DND-41 (cell line): ENCODE data around the gene NDUFB11.

ENCODE experiments used
- ATAC-seq: fragments of 200-7000 bp; cut with Tn5 transposase; 3 replicates; pipeline ENCODE4 v1.9.1; 2021; ENCODE audit warnings: low read depth; ENCODE audit not compliant: insufficient read depth
- DNase-seq: peaks from one replicate; pipeline ENCODE4 v3.0.0-alpha.2; 2020
- H2AFZ ChIP-seq: 2 replicates; pipeline ENCODE4 v1.6.0; 2012; ENCODE audit warnings: low read depth, low read length
- H3K27ac ChIP-seq: 2 replicates; pipeline ENCODE4 v1.5.1; 2012; ENCODE audit warnings: low read length, inconsistent platforms
- H3K27me3 ChIP-seq: fragments of 200-600 bp; sonication (generic); 2 replicates; pipeline ENCODE4 v1.6.0; 2012; ENCODE audit warnings: low read length, mild to moderate bottlenecking, inconsistent platforms; ENCODE audit not compliant: insufficient read depth, poor library complexity
- H3K36me3 ChIP-seq: 2 replicates; pipeline ENCODE4 v1.5.1; 2012; ENCODE audit warnings: low read length, inconsistent platforms; ENCODE audit not compliant: insufficient read depth
- H3K4me1 ChIP-seq: 2 replicates; pipeline ENCODE4 v1.5.1; 2012; ENCODE audit warnings: mild to moderate bottlenecking, low read length; ENCODE audit not compliant: insufficient read depth
- H3K4me2 ChIP-seq: 2 replicates; pipeline ENCODE4 v1.6.0; 2012; ENCODE audit warnings: mild to moderate bottlenecking, moderate library complexity, low read length, inconsistent platforms; ENCODE audit not compliant: insufficient read depth
- H3K4me3 ChIP-seq, 2 experiments: fragments of 200-600 bp in 1 of 2; shearing (Covaris generic) in 1 of 2; 2 replicates each; pipeline ENCODE4 v1.5.1; 2012 to 2016; ENCODE audit warnings: inconsistent platforms in 2 of 2, low read length in 2 of 2, mild to moderate bottlenecking in 2 of 2, low read depth in 1 of 2, moderate library complexity in 1 of 2
- H3K79me2 ChIP-seq: 2 replicates; pipeline ENCODE4 v1.6.0; 2012; ENCODE audit warnings: low read length, inconsistent platforms; ENCODE audit not compliant: insufficient read depth
- H3K9ac ChIP-seq: 2 replicates; pipeline ENCODE4 v1.6.0; 2012; ENCODE audit warnings: low read depth, mild to moderate bottlenecking, inconsistent platforms, low read length, moderate library complexity
- H3K9me3 ChIP-seq: 2 replicates; pipeline ENCODE4 v1.5.1; 2012; ENCODE audit warnings: low read length, moderate library complexity, mild to moderate bottlenecking, inconsistent platforms; ENCODE audit not compliant: insufficient read depth, severe bottlenecking
- H4K20me1 ChIP-seq: 2 replicates; pipeline ENCODE4 v1.6.0; 2012; ENCODE audit warnings: low read length; ENCODE audit not compliant: insufficient read depth
- EZH2 ChIP-seq: IDR thresholded peaks from 3 replicates; pipeline ENCODE4 v1.6.1; 2012; ENCODE audit warnings: borderline replicate concordance, low read depth, mild to moderate bottlenecking, moderate library complexity, low read length, inconsistent platforms; ENCODE audit not compliant: severe bottlenecking
- TF ChIP-seq, protein P1 (sequence below): IDR thresholded peaks from 2 replicates; pipeline ENCODE4 v1.5.1; 2012; ENCODE audit warnings: borderline replicate concordance, low read length, moderate library complexity, mild to moderate bottlenecking; ENCODE audit not compliant: poor library complexity, severe bottlenecking; ENCODE audit errors: extremely low read depth

Gene NDUFB11

DNA sequence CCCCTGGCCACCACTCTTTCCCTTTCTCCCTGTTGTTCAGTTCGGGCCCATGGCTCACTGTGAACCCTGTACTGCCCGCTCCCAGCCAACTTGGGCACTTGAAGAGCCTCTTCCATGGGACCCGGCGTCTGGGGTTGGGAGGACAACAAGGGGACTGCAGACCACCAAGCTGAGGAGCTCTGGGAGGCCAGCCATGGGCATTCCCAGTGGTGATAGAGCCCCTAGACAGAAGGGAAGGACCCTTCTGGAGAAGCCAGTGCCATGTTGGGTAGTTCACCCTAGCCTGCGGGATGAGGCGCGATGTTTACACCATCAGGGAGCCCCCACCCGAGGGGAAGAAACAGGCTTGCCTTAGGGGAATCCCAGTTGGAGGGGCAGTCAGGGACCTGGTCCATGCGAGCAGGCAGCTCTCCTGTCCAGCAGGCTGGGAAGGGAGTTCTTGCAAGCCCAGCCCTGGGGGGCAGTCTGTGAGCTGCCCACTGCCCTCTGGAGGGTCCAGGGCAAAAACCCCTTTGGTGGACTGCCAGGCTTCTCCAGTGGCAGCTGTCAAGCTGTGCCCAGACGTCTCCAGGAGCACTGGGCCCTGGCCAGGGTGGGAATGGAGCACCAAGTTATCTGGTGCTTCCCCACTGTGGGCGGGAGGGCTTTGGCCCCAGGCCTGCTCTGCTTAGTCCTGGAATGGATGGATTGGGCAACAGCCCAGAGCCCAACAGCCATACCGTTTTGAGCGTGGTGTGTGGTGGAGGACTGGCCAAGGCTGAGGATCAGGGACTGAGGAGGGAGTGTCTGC is 25.4 kb upstream of the NDUFB11 start:
- TF ChIP-seq, protein P1, sequence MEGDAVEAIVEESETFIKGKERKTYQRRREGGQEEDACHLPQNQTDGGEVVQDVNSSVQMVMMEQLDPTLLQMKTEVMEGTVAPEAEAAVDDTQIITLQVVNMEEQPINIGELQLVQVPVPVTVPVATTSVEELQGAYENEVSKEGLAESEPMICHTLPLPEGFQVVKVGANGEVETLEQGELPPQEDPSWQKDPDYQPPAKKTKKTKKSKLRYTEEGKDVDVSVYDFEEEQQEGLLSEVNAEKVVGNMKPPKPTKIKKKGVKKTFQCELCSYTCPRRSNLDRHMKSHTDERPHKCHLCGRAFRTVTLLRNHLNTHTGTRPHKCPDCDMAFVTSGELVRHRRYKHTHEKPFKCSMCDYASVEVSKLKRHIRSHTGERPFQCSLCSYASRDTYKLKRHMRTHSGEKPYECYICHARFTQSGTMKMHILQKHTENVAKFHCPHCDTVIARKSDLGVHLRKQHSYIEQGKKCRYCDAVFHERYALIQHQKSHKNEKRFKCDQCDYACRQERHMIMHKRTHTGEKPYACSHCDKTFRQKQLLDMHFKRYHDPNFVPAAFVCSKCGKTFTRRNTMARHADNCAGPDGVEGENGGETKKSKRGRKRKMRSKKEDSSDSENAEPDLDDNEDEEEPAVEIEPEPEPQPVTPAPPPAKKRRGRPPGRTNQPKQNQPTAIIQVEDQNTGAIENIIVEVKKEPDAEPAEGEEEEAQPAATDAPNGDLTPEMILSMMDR = no peak
- no peak for TF ChIP-seq EZH2
- H2AFZ ChIP-seq = no peak overlapping the region
- DNase-seq = no peak
- no peaks in the 10 kb centered on the region for H3K9me3 ChIP-seq
- no peaks in the 10 kb centered on the region for H3K27me3 ChIP-seq
- H3K9ac ChIP-seq = no peak overlapping the region
- ATAC-seq = no peak
- no peak overlapping the region for H3K4me2 ChIP-seq
- H3K79me2 ChIP-seq = peaks cover 41% of the 10 kb centered on the region
- no peak overlapping the region for H3K4me3 ChIP-seq
- H3K36me3 ChIP-seq = peaks cover 64% of the 10 kb centered on the region
- H3K4me1 ChIP-seq = no peaks in the 10 kb centered on the region
- H3K27ac ChIP-seq = no peak overlapping the region
- peaks cover 14% of the 10 kb centered on the region for H4K20me1 ChIP-seq

DNA sequence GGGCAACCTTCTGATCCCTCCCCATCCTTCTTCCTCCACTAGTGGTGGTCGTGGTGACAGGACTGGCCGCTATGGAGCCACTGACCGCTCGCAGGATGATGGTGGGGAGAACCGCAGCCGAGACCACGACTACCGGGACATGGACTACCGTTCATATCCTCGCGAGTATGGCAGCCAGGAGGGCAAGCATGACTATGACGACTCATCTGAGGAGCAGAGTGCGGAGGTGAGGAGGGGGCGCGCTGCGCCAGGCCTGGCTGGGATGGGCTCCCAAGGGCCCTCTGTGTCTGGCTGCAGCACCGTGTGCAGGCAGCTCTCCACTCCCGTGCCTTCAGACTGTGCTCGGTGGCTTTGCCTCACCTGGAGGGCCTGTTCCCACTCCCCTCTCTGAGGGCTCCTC is 24.8 kb upstream of the NDUFB11 start:
- Histone ChIP-seq H3K4me2 (no peak overlapping the region), H3K27ac (no peak overlapping the region), H2AFZ (no peak overlapping the region), H3K9me3 (no peaks in the 10 kb centered on the region), H3K36me3 (peaks cover 58% of the 10 kb centered on the region), H4K20me1 (peaks cover 14% of the 10 kb centered on the region), H3K79me2 (peaks cover 48% of the 10 kb centered on the region), H3K27me3 (no peaks in the 10 kb centered on the region), H3K4me1 (no peaks in the 10 kb centered on the region), H3K9ac (no peak overlapping the region), H3K4me3 (no peak overlapping the region)
- ATAC-seq = no peak
- no peak for TF ChIP-seq EZH2
- TF ChIP-seq, protein P1 = no peak
- DNase-seq = no peak

DNA sequence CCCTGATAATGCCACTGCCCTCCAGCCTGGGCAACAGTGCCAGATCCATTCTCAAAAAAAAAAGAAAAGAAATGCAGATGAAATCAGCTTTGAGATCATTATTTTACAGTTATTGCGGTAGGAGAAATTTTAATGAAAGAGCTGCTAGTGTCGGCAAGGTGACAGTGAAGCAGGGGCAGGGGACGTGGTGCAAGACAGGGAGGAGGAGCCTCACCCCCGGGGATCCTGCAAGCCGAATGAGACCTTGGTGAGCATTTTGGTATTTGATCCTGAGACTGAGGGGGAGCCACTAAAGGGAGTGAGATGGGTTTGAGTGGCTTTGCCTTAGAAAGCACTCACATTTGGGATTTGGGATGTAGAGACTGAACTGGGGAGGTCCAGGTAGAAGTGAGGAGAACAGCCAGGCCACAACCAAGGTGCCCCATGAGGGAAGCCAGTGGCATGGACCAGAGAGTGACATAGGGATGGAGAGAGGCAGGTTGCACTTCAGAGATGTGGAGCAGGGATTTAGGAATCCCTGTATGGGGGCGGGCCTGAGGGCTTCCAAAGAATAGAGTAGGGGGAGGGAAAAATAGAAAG is 24.1 kb upstream of the NDUFB11 start:
- Histone ChIP-seq H3K4me1 (no peaks in the 10 kb centered on the region), H2AFZ (no peak overlapping the region), H3K9ac (no peak overlapping the region), H3K27me3 (no peaks in the 10 kb centered on the region), H4K20me1 (peaks cover 14% of the 10 kb centered on the region), H3K9me3 (no peaks in the 10 kb centered on the region), H3K27ac (no peak overlapping the region), H3K4me3 (no peak overlapping the region), H3K4me2 (no peak overlapping the region), H3K79me2 (peaks cover 52% of the 10 kb centered on the region), H3K36me3 (peaks cover 52% of the 10 kb centered on the region)
- TF ChIP-seq, protein P1 = no peak
- no peak for TF ChIP-seq EZH2
- ATAC-seq = no peak
- no peak for DNase-seq
